ENCODE measurements around the gene CCR3.
A peak's percentile ranks its signal among the peaks of the same experiment; 100 is the strongest.

The CCR3 gene

DNA sequence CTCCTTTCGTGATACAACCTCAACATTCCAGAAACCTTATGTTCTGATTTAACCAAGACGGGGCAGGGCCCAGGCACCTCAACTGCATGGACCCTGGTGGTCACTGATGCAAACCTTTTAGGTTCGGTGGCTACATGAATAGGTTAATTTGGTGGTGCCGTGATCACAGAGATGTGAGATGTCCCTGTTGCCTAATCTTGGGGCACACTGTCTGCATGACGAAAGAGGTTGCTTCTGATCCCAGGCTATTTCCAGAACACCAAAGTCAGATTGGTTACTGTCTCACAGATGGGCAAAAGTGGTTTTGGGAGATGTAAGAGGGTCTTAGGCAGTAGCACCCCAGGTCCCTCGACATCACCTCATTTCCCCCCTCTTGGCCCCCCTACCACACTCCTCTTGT, 30.2 kb upstream of the CCR3 start:
- Histone ChIP-seq H3F3A (ENCODE audit: low read depth) (no peaks in the 10 kb centered on the region), H4K20me1 (ENCODE audit: insufficient read depth, low read length, poor library complexity, severe bottlenecking) (no peaks in the 10 kb centered on the region), H3K4me3 (ENCODE audit: low read length, poor library complexity, severe bottlenecking) (no peak overlapping the region), H3K36me3 (ENCODE audit: insufficient read depth, low read length) (no peaks in the 10 kb centered on the region), H3K27me3 (ENCODE audit: insufficient read depth, low read length, poor library complexity, severe bottlenecking) (no peaks in the 10 kb centered on the region), H3K9me3 (ENCODE audit: insufficient read depth, low read depth, low read length) (no peaks in the 10 kb centered on the region), H3K4me1 (ENCODE audit: insufficient read depth, low read length, poor library complexity, severe bottlenecking) (peaks cover 41% of the 10 kb centered on the region), H2AFZ (ENCODE audit: low read length) (no peak overlapping the region), H3K4me2 (ENCODE audit: low read depth, low read length, poor library complexity, severe bottlenecking) (no peak overlapping the region), H3K9ac (ENCODE audit: low read depth, low read length, poor library complexity, severe bottlenecking) (no peak overlapping the region), H3K9me2 (replicated peaks; ENCODE audit: low read depth, low read length) (no peaks in the 10 kb centered on the region), H3K79me2 (ENCODE audit: insufficient read depth, low read length) (no peaks in the 10 kb centered on the region)
- TF ChIP-seq EZH2phosphoT487 (IDR thresholded peaks at IDR 0.05; ENCODE audit: borderline replicate concordance) = no peak
- TF ChIP-seq CTCF (conservative IDR thresholded peaks at IDR 0.05; ENCODE audit: low read length) = no peak

DNA sequence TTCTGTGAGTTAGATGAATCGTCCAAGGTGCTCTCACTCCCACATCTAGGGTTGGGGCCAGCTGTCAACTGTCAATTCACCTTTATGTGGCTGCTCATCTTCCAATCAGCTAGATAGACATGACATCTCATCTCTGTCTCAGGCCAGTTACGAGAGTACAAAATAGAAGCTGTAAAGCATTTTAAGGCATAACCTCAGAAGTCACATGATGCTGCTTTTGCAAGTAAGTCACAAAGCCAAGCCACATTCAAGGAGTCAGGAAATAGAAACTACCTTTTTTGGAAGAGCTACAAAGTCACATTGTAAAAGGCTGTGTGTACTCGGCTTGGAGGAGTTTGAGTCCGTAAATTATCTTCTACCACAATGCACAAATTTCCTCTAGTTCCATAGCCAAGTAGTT, 29.1 kb upstream of the CCR3 start:
- H3K4me1 ChIP-seq (ENCODE audit: insufficient read depth, low read length, poor library complexity, severe bottlenecking) = peaks cover 35% of the 10 kb centered on the region
- H3K36me3 ChIP-seq (ENCODE audit: insufficient read depth, low read length) = no peaks in the 10 kb centered on the region
- no peaks in the 10 kb centered on the region for H3K79me2 ChIP-seq (ENCODE audit: insufficient read depth, low read length)
- H4K20me1 ChIP-seq (ENCODE audit: insufficient read depth, low read length, poor library complexity, severe bottlenecking) = no peaks in the 10 kb centered on the region
- no peaks in the 10 kb centered on the region for H3K9me3 ChIP-seq (ENCODE audit: insufficient read depth, low read depth, low read length)
- H3K4me2 ChIP-seq (ENCODE audit: low read depth, low read length, poor library complexity, severe bottlenecking) = peak overlapping the region; percentile 67
- TF ChIP-seq EZH2phosphoT487 (IDR thresholded peaks at IDR 0.05; ENCODE audit: borderline replicate concordance) (no peak), CTCF (conservative IDR thresholded peaks at IDR 0.05; ENCODE audit: low read length) (no peak)
- peak overlapping the region; percentile 80 for H2AFZ ChIP-seq (ENCODE audit: low read length)
- H3F3A ChIP-seq (ENCODE audit: low read depth) = no peaks in the 10 kb centered on the region
- H3K27me3 ChIP-seq (ENCODE audit: insufficient read depth, low read length, poor library complexity, severe bottlenecking) = no peaks in the 10 kb centered on the region
- H3K4me3 ChIP-seq (ENCODE audit: low read length, poor library complexity, severe bottlenecking) = peak overlapping the region; percentile 42
- H3K9me2 ChIP-seq (replicated peaks; ENCODE audit: low read depth, low read length) = no peaks in the 10 kb centered on the region
- peak overlapping the region; percentile 7 for H3K9ac ChIP-seq (ENCODE audit: low read depth, low read length, poor library complexity, severe bottlenecking)

- H3F3A ChIP-seq (ENCODE audit: low read depth) = no peaks in the 10 kb centered on the region
- no peaks in the 10 kb centered on the region for H3K27me3 ChIP-seq (ENCODE audit: insufficient read depth, low read length, poor library complexity, severe bottlenecking)
- no peaks in the 10 kb centered on the region for H3K79me2 ChIP-seq (ENCODE audit: insufficient read depth, low read length)
- H4K20me1 ChIP-seq (ENCODE audit: insufficient read depth, low read length, poor library complexity, severe bottlenecking) = no peaks in the 10 kb centered on the region
- no peaks in the 10 kb centered on the region for H3K36me3 ChIP-seq (ENCODE audit: insufficient read depth, low read length)
- TF ChIP-seq EZH2phosphoT487 (IDR thresholded peaks at IDR 0.05; ENCODE audit: borderline replicate concordance) (no peak), CTCF (conservative IDR thresholded peaks at IDR 0.05; ENCODE audit: low read length) (peak; percentile 80)
- peaks cover 28% of the 10 kb centered on the region for H3K4me1 ChIP-seq (ENCODE audit: insufficient read depth, low read length, poor library complexity, severe bottlenecking)
- peak overlapping the region; percentile 57 for H2AFZ ChIP-seq (ENCODE audit: low read length)
- no peak overlapping the region for H3K9ac ChIP-seq (ENCODE audit: low read depth, low read length, poor library complexity, severe bottlenecking)
- H3K4me2 ChIP-seq (ENCODE audit: low read depth, low read length, poor library complexity, severe bottlenecking) = no peak overlapping the region
- H3K9me2 ChIP-seq (replicated peaks; ENCODE audit: low read depth, low read length) = no peaks in the 10 kb centered on the region
- H3K9me3 ChIP-seq (ENCODE audit: insufficient read depth, low read depth, low read length) = no peaks in the 10 kb centered on the region
- no peak overlapping the region for H3K4me3 ChIP-seq (ENCODE audit: low read length, poor library complexity, severe bottlenecking)
Observed at GRCh38 chr3:46214751-46215352, 27.4 kb upstream of the CCR3 start.
